ENCODE measurements around the gene ARMC8.

The ARMC8 gene

DNA sequence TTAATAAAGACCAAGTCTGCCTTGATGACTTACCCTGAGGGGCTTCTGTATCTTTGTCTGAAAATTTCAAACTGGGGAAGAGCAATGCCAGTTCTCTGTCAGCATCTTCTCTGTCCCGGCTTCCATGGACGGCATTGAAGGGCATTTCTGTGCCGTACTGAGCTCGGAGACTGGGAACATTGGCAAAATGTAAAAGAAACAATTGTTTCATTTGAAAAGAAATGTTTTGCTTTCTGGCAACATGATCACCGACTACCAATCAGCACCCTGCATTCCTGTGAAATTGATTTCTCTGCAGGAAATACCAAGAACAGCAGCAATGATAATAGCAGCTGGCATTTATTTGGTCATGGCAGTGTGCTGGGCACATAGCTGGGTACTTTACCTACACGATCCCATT lies 116.4 kb downstream of the ARMC8 start:
- no peak for DNase-seq (ENCODE audit: low read depth, low spot score)

DNA sequence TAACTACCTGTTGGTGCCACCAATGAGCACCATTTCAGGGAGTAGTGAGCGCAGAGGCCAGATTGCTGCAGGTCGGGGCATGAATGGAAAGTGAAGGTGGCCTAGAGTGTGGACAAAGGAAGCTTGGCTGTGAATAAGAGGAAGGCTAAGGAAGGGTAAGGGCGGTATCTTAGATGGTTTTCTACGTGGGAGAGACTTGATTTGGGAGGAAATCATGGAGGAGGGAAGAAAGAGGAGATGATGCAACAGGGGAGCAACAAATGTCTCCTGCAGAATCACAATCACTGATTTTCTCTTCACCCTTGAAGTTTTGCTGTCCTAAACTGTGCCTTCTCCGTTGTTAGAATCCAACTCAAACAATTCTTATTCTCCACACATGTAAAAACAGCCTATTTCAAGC lies 120.8 kb downstream of the ARMC8 start:
- no peak for DNase-seq (ENCODE audit: low read depth, low spot score)

DNA sequence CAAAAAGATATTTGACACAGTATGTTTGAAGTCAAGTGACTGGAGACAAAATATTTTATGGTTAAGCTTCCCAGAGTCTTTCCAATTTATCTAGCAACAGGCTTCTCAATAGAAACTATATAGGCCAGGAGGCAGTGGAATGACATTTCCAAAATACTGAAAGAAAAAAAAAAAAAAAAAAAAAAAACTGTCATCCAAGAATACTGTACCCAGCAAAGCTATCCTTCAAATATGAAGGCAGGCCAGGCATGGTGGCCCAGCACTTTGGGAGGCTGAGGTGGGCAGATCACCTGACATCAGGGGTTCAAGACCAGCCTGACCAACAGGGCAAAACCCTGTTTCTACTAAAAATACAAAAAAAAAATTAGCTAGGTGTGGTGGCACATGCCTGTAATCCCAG lies 121.7 kb downstream of the ARMC8 start:
- no peak for DNase-seq (ENCODE audit: low read depth, low spot score)

DNA sequence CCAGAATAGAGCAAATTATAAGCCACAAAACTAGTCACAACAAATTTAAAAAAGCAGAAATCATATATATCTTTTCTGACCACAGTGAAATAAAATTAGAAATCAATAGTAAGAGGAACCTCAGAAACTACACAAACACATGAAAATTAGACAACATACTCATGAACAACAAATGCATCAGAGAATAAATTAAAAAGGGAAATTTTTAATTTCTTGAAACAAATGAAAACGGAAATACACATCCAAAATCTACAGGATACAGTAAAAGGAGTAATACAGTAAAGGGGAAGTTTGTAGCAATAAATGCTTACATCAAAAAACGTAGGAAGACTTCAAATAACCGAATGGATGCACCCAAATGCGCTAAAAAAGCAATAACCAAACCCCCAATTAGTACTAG lies 123.4 kb downstream of the ARMC8 start:
- no peak for DNase-seq (ENCODE audit: low read depth, low spot score)

DNA sequence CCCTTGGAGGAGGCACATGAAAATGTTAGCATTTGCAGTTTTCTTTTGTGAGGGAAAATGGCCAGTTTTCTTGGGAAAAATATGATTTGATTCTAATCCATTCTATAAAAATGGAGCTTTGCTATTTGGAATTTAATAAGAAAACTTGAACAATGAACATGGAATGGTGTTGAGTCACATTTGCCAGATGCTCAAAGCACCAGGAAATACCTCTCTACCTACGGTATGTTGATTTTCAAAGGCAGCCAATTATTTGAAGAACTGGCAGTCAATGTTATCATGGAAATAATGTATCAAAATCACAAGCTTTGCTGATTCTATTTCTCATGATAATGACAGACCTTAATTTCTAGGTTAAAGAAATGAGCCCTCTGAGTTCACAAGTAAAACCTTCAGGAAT lies 127.7 kb downstream of the ARMC8 start:
- no peak for DNase-seq (ENCODE audit: low read depth, low spot score)

DNA sequence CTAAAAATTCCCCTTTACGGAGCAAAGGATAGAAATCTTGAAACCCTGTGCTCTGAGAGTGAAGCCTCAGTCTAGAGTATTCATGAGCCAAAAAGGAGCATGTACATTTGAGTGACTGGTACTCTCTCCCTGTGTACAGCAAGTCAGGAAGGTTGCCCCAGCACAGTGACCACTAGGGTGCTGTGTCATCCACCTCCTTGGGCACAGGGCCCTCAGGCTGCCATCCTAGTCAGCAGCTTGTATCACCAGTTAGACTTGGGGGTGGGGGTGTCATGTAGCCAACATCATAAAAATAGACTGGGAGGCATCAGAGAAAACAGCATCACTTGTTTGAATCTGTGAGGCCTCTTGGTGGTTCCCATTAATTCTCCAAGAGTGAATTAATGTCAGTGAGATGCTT lies 130.6 kb downstream of the ARMC8 start:
- no peak for DNase-seq (ENCODE audit: low read depth, low spot score)

DNA sequence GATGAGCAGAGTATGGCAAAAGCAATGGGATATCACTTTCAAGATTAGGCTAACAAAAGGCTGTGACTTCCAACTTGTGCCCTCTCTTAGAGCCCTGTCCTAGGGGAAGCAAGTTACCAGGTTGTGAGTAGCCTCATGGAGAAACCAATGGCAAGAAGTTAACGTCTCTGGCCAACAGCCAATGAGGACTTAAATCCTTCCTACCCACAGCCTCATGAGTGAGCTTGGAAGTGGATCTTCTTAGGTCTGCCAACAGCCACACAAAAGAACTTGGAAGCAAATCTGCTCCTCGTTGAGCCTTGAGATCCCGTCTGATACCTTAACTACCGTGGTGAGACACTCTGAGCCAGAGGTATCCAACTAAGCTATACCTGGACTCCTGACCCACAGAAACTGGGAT lies 136.9 kb downstream of the ARMC8 start:
- no peak for DNase-seq (ENCODE audit: low read depth, low spot score)

DNA sequence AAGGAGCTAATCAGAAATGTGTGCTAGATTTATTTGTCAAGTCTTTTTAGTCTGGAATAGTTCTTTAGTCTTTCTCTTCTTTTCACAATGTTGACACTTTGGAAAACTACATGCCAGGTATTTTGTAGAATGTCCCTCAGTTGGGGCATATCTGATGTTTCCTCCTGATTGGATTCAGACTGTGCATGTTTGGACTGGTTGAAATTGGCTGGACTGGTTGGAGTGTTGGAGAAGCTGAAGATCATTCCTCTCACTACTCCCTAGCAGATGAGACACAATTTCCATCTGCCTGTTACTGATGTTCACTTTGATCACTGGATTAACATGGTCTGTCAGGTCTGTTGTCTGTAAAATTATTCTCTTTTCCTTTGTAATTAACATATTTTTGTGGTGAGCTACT lies 138.9 kb downstream of the ARMC8 start:
- no peak for DNase-seq (ENCODE audit: low read depth, low spot score)

DNA sequence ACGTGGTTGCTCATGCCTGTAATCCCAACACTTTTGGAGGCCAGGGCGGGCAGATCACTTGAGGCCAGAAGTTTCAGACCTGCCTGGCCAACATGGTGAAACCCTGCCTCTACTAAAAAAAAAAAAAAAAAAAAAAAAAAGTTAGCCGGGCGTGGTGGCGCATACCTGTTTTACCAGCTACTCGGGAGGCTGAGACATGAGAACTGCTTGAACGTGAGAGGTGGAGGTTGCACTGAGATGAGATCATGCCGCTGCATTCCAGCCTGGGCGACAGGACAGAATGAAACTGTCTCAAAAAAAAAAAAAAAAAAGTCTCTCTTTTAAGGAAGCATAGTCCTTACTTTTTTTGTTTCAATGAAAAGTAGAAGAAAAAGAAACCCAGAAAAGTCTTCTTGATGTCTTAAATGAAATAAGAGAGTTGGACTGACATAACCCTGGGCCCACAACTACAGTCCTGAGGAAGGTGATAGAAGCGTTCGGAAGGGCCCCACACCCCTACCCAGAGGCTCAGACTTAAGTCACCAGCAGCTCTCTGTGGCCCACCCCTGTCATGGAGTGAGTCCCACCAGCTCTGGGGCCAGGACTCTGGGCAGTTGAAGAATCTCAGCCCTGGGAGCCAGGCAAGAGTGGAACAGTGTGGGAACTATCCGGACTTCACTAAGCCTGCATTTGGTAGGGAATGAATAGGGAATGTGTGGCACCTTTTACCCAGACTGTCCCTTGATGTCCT lies 139.9 kb downstream of the ARMC8 start:
- no peak for DNase-seq (ENCODE audit: low read depth, low spot score)

DNA sequence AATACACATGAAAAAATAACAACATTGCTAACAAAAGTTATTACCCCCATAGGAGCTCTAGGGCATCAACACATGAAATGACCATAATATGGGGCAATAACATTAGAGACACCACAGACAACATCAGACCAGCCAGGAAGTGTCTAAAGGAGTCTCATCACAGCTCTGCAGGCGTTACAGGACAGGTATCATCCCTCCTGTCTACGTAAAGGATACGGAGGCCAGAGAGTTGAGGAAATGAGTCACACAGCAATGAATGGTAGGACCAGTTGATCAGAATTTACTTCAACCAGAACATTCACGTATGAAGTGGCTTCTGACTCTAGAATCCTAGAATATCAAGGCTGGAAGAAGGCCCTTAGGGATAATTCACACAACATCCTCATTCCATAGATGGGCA lies 140.7 kb downstream of the ARMC8 start:
- no peak for DNase-seq (ENCODE audit: low read depth, low spot score)

DNA sequence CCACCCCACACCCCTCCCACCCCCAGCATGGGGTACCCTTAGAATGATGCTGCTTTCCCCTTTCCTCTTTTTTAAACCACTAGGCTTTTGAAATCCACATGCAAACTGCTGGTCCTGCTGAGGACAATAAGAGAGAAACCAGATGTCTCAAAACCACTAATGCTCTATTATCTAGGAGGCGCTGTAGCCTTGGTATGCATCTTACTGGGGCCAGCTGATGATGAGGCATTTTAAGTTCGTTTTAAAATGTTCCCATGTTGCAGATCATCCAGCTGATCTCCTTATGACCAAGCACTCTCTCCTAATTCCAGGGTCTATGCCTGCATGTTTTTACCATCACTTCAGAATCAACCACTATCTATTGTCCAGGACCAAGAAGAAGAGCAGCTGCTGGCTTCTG lies 141.2 kb downstream of the ARMC8 start:
- no peak for DNase-seq (ENCODE audit: low read depth, low spot score)

DNA sequence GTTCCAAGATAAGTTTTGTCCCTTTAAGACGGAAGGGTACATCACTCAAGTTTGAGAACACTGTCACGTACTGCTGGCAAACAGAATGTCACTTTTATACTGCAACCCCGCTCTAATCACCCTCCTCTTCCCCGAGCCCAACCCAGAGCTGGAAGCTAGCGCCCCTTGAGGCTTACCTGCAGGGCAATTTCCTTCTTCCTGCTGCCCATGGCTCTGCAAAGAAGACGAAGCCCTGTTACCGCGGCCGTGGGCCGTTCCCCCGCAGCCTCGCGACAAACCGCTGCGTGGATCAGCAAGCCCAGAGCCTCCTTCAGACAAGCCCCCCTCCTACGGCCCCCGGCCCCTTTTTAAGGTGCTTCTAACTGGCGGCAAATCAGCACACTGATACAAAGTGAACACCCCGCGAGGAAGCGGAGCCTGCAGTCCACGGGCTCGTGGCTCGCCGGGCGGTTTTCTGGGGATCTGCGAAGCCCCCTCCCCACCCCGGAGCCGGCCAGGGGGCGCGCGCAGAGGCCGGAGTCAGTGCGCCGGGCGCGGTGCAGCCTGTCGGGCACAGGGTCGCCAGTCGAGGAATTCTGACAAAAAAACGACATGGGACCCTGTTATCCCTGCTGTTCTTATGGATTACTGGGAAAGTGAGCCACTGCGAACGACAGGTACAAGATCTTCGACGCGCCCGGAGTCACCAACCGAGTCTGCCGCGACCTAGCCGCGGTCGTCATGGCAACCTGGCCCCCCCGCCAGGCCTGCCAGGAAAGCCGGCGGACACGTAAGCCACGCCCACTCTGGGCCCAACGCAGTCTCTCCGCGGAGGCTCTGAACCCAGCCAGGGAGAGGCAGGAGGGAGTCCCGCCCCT lies 142.3 kb downstream of the ARMC8 start, which contains the start of gene NME9:
TSS of gene NME9 (minus strand) at position 725 of the 857 bp plus-strand sequence. CDS start at position 209, 516 bp downstream.
- no peak for DNase-seq (ENCODE audit: low read depth, low spot score)

DNA sequence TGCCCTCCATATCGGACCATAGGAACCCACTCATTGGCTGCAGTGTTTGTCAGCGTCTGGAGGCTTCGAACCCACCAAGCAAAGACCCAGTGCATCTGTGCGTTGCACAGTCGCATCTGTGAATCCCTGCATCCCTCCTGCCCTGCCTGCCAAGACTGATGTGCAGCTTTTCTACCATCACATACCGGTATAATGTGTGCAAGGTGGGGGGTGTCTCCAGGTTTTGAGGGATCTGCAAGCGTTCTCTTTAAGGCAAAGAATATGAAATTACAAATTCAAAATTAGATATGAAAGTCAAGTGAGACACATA lies 142.8 kb downstream of the ARMC8 start:
- no peak for DNase-seq (ENCODE audit: low read depth, low spot score)

DNA sequence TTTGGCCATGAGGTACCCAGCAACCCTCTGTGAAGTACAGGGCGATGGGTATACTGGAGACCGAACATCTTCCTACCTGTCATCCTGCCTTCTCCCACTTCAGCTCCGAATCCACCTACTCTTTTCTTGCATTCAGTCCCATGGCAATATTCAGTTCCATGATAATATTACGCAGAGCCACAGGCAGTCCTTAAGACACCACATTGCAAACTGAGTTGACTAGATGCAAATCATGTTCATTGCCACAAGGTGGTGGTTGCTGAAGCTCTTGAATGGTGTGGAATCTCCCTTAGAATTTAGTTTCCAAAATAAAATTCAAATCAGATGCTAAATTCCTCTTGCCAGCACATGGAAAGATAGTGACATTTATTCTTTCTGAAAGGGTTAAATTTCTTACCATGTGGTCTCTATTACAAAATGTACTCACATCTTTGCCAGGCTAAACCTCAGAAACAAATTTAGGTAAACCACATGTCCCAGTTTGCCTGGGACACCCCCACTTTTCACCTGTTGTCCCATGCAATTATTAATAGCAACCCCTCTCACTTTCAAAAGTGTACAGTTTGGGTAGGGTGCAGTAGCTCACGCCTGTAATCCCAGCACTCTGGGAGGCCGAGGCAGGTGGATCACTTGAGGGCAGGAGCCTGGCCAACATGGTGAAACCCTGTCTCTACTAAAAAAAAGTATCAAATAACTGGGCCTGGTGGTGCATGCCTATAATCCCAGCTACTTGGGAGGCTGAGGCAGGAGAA lies 144.2 kb downstream of the ARMC8 start:
- DNase-seq (ENCODE audit: low read depth, low spot score), result no peak

DNA sequence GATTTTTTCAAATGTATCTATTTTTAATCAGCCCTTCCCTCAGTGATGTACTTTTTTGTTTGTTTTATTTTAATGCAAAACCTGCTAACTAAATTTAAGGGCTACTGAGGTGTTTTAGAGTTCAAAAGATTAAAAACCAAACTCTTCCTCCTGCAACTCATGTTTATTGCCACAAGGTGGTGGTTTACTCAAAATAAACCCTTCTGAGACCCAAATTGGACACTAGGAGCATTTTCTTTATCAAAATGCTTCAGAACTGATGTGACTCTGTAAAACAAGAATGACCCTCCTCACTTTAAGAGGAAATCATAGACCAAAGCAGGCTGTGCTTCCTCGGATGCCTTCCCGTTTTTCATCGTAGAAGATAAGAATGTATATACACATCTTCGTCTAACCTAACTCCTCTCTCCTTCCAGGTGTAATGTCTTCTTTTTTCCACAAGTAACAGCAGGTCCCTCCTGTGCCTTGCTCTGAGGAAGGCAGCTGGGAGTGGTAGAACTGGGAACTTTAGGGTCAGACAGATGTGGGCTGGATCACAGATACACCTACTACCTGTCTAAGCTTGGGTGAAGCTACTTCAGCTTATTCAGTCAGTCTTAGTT lies 145.5 kb downstream of the ARMC8 start:
- no peak for DNase-seq (ENCODE audit: low read depth, low spot score)

DNA sequence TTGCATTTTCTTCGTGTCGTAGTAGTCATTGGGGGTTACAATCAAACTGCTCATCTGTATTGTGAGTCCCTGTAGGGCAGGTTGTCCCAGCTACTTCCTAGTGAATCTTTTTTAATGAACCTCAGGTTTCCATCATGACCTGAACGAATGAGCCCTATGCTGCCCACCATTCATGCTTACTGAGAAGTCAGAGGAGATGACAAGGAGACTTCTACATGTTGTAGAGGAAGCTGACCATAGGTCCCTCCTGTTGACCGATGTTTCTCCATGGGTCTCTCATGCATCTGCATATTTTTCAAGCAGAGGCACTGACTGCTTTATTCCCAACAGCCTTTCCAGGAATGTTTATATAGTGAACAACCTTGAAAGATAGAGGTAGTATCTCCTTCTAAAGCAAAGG lies 147.5 kb downstream of the ARMC8 start:
- DNase-seq (ENCODE audit: low read depth, low spot score), result no peak

DNA sequence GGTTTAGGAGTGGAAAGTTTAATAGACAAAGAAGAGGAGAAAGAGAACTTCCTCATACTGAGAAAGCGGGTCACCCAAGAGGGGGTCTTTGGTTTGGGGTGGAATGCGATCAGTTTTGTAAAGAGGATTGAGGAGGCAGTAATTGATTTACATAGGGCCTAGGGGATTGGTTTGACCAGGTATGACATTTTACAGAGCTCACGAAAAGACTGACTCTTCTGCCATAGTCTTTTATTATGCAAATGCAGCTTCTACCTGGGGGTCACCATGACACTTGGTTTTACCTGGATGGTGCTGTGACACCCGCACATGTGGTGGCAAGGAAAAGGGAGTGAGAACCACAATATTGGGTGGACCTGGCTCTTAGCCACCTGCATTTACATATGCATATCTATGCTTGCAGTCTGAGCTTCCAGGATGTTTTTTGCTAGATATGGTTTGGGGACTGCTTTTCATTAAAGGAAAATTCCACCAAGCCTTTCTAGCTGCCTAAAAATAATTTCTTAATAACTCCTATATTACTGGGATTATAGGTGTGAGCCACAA lies 149.4 kb downstream of the ARMC8 start:
- DNase-seq (ENCODE audit: low read depth, low spot score), result no peak

DNA sequence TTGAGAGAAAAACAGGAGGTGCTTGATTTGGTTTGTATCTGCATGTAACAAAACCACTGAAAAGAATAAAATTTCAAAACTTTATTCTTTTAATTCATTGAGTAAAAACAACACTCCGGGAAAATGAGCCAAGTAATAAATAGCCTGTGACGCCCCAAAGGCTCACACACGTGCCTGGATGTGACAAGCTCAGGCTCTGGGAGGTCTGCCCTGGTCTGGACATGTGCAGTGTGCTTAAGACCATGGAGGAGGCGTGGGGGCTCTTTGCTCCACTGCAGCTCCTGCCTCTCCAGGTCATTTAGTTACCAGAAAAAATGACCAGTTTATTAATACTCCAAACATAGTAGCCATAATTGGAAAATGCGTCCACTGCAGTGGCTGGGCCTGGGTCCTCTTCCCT lies 151.1 kb downstream of the ARMC8 start:
- DNase-seq (ENCODE audit: low read depth, low spot score), result no peak

DNA sequence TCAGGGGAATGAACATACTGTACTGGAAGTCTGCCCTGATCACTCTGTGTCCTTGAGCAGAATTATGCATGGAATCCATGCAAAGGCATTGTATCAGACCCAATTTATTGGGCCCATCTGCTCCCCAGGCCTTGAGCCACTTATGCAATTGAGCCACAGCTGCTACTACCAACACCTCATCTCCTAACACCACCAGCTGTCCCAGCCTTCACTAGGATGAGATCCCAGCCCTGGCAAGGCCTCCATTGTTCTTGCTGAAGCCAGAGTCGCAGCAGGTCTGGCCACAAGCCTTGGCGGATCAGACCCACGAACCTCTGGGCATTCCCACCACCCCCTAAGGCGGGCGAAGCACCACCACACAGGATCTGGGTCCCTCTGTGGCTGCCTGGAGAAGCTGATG lies 151.7 kb downstream of the ARMC8 start:
- no peak for DNase-seq (ENCODE audit: low read depth, low spot score)

DNA sequence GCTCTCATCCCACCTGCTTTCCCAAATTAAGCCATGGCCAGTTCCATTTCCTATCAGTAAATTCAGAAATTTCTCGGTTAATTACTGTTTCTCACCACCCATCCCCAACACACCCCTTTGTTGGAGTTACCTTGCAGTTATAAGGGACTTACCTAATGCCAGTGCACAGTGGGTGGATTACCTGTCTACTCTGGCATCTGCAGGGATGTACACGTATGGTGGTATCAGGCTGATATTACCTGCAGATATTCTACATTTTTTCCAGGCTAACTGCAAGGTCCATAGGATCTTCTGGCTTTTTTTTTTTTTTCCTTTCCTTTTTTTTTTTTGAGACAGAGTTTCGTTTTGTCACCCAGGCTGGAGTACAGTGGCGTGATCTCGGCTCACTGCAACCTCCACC lies 153.4 kb downstream of the ARMC8 start:
- no peak for DNase-seq (ENCODE audit: low read depth, low spot score)

DNA sequence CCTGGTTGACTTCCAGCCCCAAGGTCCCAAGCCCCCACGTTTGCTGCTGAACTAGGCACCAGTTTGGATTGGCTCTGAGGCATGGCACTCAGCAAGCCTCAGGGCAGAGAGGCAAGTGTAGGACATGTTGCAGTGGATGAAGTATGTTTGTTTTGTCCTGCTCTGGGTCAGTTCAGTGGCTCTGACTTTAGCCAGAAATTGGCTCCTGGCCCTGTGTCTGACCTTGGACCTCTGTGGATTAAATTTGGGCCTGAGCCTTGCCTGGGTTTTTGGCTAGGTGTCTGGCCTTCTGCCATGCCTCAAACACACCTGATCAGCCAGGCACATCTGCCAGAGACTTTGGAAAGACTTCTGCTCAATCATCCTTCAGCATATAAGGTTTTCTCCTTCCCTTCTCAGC lies 157.7 kb downstream of the ARMC8 start:
- no peak for DNase-seq (ENCODE audit: low read depth, low spot score)
